ENCODE measurements around the gene TSPAN31.

The TSPAN31 gene

GRCh38 chr12:57736741-57737466, 7.9 kb upstream of the TSPAN31 start:
- DNase-seq, result no peak

GRCh38 chr12:57737467-57738460, 7.1 kb upstream of the TSPAN31 start:
- DNase-seq, result no peak

GRCh38 chr12:57738661-57739237, 6.1 kb upstream of the TSPAN31 start, which contains the start of gene AGAP2:
Gene AGAP2, minus strand, starts transcription at chr12:57738742. Its CDS starts 496 bp downstream, at chr12:57738246.
- no peak for DNase-seq

- no peak for DNase-seq
These were observed 5.5 kb upstream of the TSPAN31 start for GRCh38 chr12:57739387-57739786.

GRCh38 chr12:57739914-57740538, 4.8 kb upstream of the TSPAN31 start:
- DNase-seq, result no peak

- DNase-seq, result peak; percentile 85
These were observed 4.0 kb upstream of the TSPAN31 start for GRCh38 chr12:57740656-57741412.

- DNase-seq, result no peak
These were observed 3.4 kb upstream of the TSPAN31 start for GRCh38 chr12:57741413-57741789.

- DNase-seq, result peak; percentile 85
These were observed 2.7 kb upstream of the TSPAN31 start for GRCh38 chr12:57741844-57742738.

- DNase-seq, result no peak
These were observed 1.1 kb upstream of the TSPAN31 start for GRCh38 chr12:57743769-57744168.

- peak; percentile 86 for DNase-seq
These were observed 554 bp upstream of the TSPAN31 start for GRCh38 chr12:57744194-57744776.

- DNase-seq, result no peak
These were observed 644 bp downstream of the TSPAN31 start for GRCh38 chr12:57745485-57745881.

- no peak for DNase-seq
These were observed 1.2 kb downstream of the TSPAN31 start for GRCh38 chr12:57746025-57746424.

GRCh38 chr12:57749061-57749460, 4.2 kb downstream of the TSPAN31 start:
- DNase-seq, result no peak

GRCh38 chr12:57750561-57751431, 6.0 kb downstream of the TSPAN31 start:
- DNase-seq, result no peak

GRCh38 chr12:57751432-57751787, 6.6 kb downstream of the TSPAN31 start:
- DNase-seq, result no peak

GRCh38 chr12:57751788-57752667, 7.2 kb downstream of the TSPAN31 start, which contains the start of gene CDK4:
Gene CDK4, minus strand, starts transcription at chr12:57752310. Its CDS starts 593 bp downstream, at chr12:57751717.
- DNase-seq, result peak; percentile 100

- DNase-seq, result no peak
These were observed 7.8 kb downstream of the TSPAN31 start for GRCh38 chr12:57752668-57753000.

GRCh38 chr12:57753756-57754337, 9.0 kb downstream of the TSPAN31 start:
- no peak for DNase-seq

Data from CD4-positive, alpha-beta T cell treated with Interferon gamma for 1 hour (primary cell).